Daoy (cell line): ENCODE results near the gene ETS2. TPM values are rescaled to one million over a fixed set of nuclear protein-coding genes. Genes with fewer than 3 reads are reported as not detected.
"Not testable (repeated sequence)": the region's sequence is repeated elsewhere in the genome, so short reads cannot be mapped to it uniquely, and the experiment has no call there.

Experiments
- DNase-seq: peaks from one replicate; pipeline ENCODE4 v3.0.0-alpha.2; 2015; ENCODE audit warnings: low read depth
- total RNA-seq: library from RNA; depleted of rRNA; stranded (reverse); fragments of >200 nt; shearing (Covaris generic); gene quantifications from 2 replicates; pipeline ENCODE4 v1.2.3, GENCODE V29; 2014

The ETS2 gene
- total RNA-seq, 1 experiment from 2014 or later = 21.5 TPM

- no peak for DNase-seq
Measured at GRCh38 chr21:38818325-38818723, 12.6 kb downstream of the ETS2 start.

GRCh38 chr21:38819051-38819718 lies 13.5 kb downstream of the ETS2 start:
- no peak for DNase-seq

DNA sequence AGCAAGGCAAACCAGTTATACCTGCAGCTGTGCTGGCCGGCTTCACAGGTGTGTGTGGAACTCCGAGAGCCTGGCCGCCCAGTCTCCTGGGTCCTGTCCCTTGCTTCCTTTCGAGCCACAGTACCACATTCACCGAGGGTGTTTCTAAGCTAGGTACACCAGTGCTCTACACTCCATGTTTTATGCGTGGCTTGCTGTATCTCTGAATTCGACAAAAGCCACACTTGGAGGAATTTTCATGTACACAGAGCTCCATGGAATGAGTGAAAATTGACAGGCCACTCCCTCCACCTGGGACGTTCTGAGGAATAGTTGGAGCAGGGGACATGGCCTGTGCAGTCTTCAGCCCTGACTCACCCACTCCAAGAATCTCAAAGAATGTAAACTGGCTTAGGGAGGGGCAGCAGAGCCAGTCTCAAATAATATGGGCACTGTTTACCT lies 14.0 kb downstream of the ETS2 start:
- peak; percentile 80 for DNase-seq

DNA sequence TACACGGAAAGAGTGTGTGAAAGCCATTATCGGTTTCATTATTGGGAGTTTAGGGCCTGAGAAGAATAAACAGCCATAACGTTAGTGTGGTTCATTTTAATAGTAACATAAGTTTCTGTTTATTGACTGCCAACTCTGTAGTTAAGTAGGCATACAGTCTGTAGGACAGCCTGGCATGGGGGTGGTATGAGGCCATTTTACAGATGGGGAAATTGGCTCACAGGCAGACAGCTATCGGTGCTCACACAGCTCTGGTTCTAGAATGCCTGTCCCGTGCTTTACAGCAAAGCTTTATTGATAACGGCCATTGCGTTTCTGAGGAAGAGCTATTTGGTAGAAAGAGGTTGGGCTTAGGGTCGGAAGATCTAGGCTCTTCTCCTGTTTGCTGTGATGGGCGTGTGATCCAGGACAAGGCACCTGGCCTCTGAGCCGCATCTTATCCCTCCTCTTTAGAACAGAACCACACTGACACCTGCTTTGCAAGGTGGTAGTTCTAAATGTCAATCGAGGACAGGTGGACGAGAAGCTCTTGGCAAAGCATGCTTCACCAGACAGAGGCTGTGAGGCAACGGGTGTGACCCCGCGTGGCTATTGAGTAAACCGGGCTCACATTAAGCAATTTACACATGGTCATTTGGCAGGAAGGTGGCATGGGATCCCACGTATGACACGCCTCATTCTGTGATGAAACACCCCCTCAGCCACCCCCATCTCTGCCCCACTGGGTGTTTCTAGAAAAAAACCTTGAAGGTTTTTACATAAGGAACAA lies 14.9 kb downstream of the ETS2 start:
- no peak for DNase-seq

DNA sequence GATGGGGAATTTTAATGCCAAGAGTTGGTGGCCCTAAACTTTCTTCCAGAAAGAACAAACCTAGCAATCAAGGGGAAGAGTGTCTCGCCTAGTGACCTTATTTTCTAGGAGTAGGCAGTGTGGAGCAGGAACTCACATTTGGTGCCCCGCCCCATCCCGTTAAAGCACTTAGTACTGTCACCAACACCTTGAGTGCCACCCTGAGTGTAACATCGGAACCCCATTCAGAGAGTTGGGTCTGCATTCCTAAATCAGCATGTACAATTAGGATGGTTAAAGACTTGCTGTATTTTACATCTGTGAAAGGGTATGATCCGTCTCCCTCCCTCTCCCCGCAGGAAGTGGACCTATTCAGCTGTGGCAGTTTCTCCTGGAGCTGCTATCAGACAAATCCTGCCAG lies 15.5 kb downstream of the ETS2 start:
- DNase-seq = no peak

- DNase-seq = no peak
Measured at GRCh38 chr21:38821959-38822682, 16.4 kb downstream of the ETS2 start.

- no peak for DNase-seq
Measured at GRCh38 chr21:38822778-38823238, 17.1 kb downstream of the ETS2 start.

DNA sequence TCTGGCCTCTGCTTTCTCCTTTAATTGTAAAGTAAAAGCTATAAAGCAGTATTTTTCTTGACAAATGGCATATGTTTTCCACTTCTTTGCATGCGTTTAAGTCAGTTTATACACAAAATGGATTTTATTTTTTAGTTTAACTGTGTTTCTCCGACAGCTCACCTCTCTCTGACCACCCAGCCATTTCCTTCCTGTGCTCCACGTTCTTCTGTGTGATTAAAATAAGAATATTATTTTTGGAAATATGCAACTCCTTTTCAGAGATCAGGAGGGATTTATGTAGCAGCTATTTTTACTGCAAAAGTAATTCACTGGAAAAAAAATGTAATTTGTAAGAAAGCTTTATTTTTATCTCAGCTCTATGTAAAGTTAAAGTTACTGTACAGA lies 18.0 kb downstream of the ETS2 start:
- DNase-seq = no peak

- no peak for DNase-seq
Measured at GRCh38 chr21:38824124-38824822, 18.5 kb downstream of the ETS2 start.

DNA sequence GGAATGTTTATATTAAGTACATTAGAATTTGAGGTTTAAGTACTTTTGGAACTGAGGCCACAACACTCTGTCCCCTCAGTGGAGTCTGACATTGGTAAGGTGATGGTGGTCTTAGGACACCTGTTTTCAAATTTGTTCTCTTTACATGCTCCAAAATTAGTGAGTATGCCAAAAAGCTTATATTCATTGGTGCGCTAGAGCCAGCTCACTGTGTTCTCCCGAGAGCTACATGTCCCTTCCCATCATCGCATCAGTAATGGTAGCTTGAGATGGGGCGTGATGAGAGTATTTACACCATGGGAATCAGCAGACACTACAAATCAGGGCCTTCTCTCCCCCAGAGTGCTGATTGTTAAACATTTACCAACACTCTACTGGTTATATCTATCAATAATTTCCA lies 19.5 kb downstream of the ETS2 start:
- DNase-seq = no peak

GRCh38 chr21:38825921-38826320 lies 20.2 kb downstream of the ETS2 start:
- DNase-seq = no peak

- DNase-seq = not testable (repeated sequence)
Measured at GRCh38 chr21:38828111-38828510, 22.4 kb downstream of the ETS2 start.

GRCh38 chr21:38830671-38831525 lies 25.2 kb downstream of the ETS2 start:
- no peak for DNase-seq

- DNase-seq = peak; percentile 83
Measured at GRCh38 chr21:38831526-38832467, 26.1 kb downstream of the ETS2 start.

GRCh38 chr21:38832664-38833063 lies 26.9 kb downstream of the ETS2 start:
- DNase-seq = no peak

DNA sequence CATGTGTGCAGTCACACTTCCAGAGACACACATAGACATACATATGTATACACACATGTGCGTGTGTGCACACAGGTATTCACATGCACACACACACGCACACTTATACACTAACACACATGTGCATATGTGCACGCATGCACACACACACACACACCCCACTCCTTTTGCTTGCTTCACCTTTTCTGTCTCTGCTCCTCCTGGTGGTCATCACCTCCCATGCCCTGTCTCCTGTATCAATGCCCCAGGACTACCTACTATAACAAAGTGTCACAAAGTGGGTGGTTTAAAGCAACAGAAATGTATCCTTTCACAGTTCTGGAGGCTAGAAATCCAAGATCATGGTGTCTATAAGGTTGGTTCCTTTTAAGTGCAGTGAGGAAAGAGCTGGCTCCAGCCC lies 27.4 kb downstream of the ETS2 start:
- no peak for DNase-seq

DNA sequence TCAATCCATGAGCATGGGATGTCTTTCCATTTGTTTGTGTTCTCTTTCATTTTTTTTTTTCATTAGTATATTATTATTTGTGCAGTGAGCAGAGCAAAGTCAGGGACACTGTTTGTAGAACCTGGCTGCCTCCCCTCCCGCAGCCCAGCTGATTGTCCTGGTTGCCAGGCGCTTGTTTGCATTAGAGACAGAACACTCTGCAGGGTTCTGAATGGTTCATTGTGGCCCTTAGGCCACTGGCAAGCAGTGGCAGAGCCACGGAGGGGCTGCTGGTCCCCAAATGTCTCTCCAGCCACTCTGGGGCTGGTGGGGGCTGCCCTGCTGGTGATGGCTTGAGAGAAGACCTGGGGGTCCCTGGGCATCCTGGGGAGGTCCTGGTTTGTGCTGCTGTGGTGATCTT lies 29.0 kb downstream of the ETS2 start:
- no peak for DNase-seq

- no peak for DNase-seq
Measured at GRCh38 chr21:38837806-38838461, 32.2 kb downstream of the ETS2 start.

DNA sequence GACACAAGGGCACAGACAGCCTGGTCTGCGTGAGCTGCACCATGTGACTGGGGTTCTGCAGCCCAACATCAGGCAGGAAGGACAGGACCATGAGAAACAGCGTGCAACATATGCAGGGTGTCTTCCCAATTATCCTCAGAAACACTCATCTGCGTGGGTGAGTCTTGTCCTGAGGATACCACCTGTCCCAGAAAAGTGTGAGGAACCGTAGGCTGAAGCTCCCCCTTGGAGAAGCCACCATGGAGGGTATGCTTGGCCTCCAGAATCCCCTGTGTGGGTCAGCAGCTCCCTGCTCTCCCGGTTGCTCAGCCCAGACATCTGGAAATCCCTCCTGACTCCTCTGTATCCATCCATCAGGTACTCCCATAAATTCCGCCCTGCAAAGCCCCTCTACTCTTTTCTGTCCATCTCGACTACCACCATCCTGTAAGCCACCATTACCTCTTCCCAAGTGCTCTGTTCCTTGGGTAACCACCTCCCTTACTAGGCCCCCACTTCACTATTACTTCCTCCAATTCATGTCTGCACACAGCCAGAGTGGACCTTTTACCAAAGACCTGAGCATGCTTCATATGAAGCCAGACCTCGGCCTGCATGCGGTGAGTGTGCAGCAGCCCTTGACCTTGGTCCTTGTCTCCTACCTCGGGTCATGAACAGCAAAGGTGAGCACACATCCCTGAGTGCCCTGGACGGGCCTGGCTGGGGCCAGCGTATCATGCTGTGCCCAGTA lies 33.0 kb downstream of the ETS2 start:
- DNase-seq = no peak
